ENCODE measurements around the gene CFAP53. TPM values are rescaled to one million over a fixed set of nuclear protein-coding genes. Genes with fewer than 3 reads are reported as not detected.

CFAP53 gene
- total and polyA plus RNA-seq, 2 of the 4 experiments (the other 2 are of a cell fraction) = under 0.01 to 0.12 TPM

GRCh38 chr18:50207722-50208121 lies 58.6 kb downstream of the CFAP53 start:
- H4K20me1 ChIP-seq (ENCODE audit: insufficient read depth, low read length) = no peaks in the 10 kb centered on the region
- H3K9me1 ChIP-seq (ENCODE audit: insufficient read depth, low read length) = no peaks in the 10 kb centered on the region
- DNase-seq (no peak), ATAC-seq (ENCODE audit: low read depth) (no peak)
- H3K4me2 ChIP-seq (ENCODE audit: low read depth, low read length) = no peak overlapping the region
- intact Hi-C loops (cut with micrococcal nuclease) = loop anchor here (10.0 kb wide), 1 partner anchor 263 kb away; no protein-coding TSS in a partner anchor
- H3K4me3 ChIP-seq (ENCODE audit: insufficient read depth, low read depth, low read length) = no peak overlapping the region
- no peak for TF ChIP-seq CTCF (conservative IDR thresholded peaks at IDR 0.05; ENCODE audit: low read depth, low read length)
- BruUV-seq (replicated peaks) = no TSS peak
- H3K18ac ChIP-seq (ENCODE audit: low read depth, low read length) = no peak overlapping the region
- H3K4me1 ChIP-seq (ENCODE audit: control insufficient read depth, insufficient read depth, low read length) = no peaks in the 10 kb centered on the region; the same call in 1 of the 2 replicates
- no peaks in the 10 kb centered on the region for H3K79me1 ChIP-seq (ENCODE audit: low read depth in 1 of 2, low read length in 2 of 2)
- in situ Hi-C loops (cut with MboI; ENCODE audit: low sequenced_read_pairs) = no loop called here
- no peaks in the 10 kb centered on the region for H3K9me3 ChIP-seq (ENCODE audit: control insufficient read depth, insufficient read depth, low read length)
- H4K5ac ChIP-seq (ENCODE audit: low read depth, low read length) = no peak overlapping the region
- no peak overlapping the region for H4K8ac ChIP-seq (ENCODE audit: low read depth in 2 of 2, low read length in 2 of 2)
- peaks cover 7% of the 10 kb centered on the region; the same call in 1 of the 2 replicates for H3K27me3 ChIP-seq (ENCODE audit: control insufficient read depth, insufficient read depth, low read length)
- H2BK20ac ChIP-seq (ENCODE audit: low read depth, low read length) = no peak overlapping the region
- ChIA-PET POLR2A (ENCODE audit: unreplicated experiment) (no interaction called here), CTCF (no interaction called here)
- H3K14ac ChIP-seq (replicated peaks; ENCODE audit: low read depth, low read length) = no peak overlapping the region
- H2AFZ ChIP-seq (replicated peaks; ENCODE audit: low read length, poor library complexity) = no peak overlapping the region
- H3K9ac ChIP-seq (ENCODE audit: low read depth, low read length) = no peak overlapping the region
- no peak overlapping the region for H2AK9ac ChIP-seq (replicated peaks; ENCODE audit: low read depth, low read length, poor library complexity)
- dilution Hi-C loops (cut with HindIII; ENCODE audit: low sequenced_read_pairs, unreplicated experiment) = no loop called here
- no peak overlapping the region for H2BK5ac ChIP-seq (ENCODE audit: low read depth, low read length, poor library complexity, severe bottlenecking)
- H3K56ac ChIP-seq (ENCODE audit: extremely low read depth, insufficient read depth, low read length) = no peak overlapping the region
- H2BK120ac ChIP-seq (ENCODE audit: low read depth, low read length) = no peak overlapping the region
- H3K4ac ChIP-seq (ENCODE audit: low read depth, low read length) = no peak overlapping the region
- no peak overlapping the region for H3K27ac ChIP-seq (ENCODE audit: insufficient read depth, low read length)
- no peak overlapping the region for H2AK5ac ChIP-seq (ENCODE audit: low read depth, low read length)
- WGBS, 2 experiments (ENCODE audit: extremely low coverage in 2 of 2, insufficient read length in 1 of 2) = no CpG with 5 or more reads among the region's 1 CpG
- no peak overlapping the region for H4K91ac ChIP-seq (ENCODE audit: insufficient read depth, low read depth, low read length)
- H2BK15ac ChIP-seq (ENCODE audit: low read depth, low read length) = no peak overlapping the region
- H3K23ac ChIP-seq (ENCODE audit: low read depth, low read length) = no peak overlapping the region
- no peaks in the 10 kb centered on the region for H3K36me3 ChIP-seq (ENCODE audit: control insufficient read depth, insufficient read depth, low read length)
